Fibroblast of lung (primary cell): ENCODE results near the gene RNF220. TPM values are rescaled to one million over a fixed set of nuclear protein-coding genes. Genes with fewer than 3 reads are reported as not detected.

Experiments
- DNase-seq, 2 donors: peaks; one replicate each; pipeline versions ENCODE4 v3.0.0 to v3.0.0-alpha.2; 2010; ENCODE audit warnings: low read depth in 2 of 2
- H2AFZ ChIP-seq: 2 replicates; pipeline ENCODE4 v1.5.1; 2012; ENCODE audit warnings: low read length, control low read depth, inconsistent platforms
- H3K27ac ChIP-seq: 2 replicates; pipeline ENCODE4 v1.5.1; 2011; ENCODE audit warnings: low read length, control low read depth; ENCODE audit not compliant: insufficient read depth
- H3K27me3 ChIP-seq: 2 replicates; pipeline ENCODE4 v1.5.1; 2011; ENCODE audit warnings: mild to moderate bottlenecking, low read length; ENCODE audit not compliant: control insufficient read depth, insufficient read depth
- H3K36me3 ChIP-seq: 2 replicates; pipeline ENCODE4 v1.5.1; 2011; ENCODE audit warnings: low read length; ENCODE audit not compliant: control insufficient read depth, insufficient read depth
- H3K4me1 ChIP-seq: 2 replicates; pipeline ENCODE4 v1.5.1; 2011; ENCODE audit warnings: low read length; ENCODE audit not compliant: control insufficient read depth, insufficient read depth; ENCODE audit errors: extremely low read depth
- H3K4me2 ChIP-seq: 2 replicates; pipeline ENCODE4 v1.5.1; 2011; ENCODE audit warnings: low read length, control low read depth; ENCODE audit not compliant: insufficient read depth; ENCODE audit errors: extremely low read depth
- H3K4me3 ChIP-seq, 4 experiments: fragments of 200-600 bp in 1 of 4; sonication (generic) in 1 of 4; replicated peaks in 1 of 4; 2 replicates each; pipeline ENCODE4 v1.5.1; 2011 to 2016; ENCODE audit warnings: low read length in 4 of 4, low read depth in 3 of 4, mild to moderate bottlenecking in 3 of 4, control low read depth in 2 of 4, inconsistent platforms in 1 of 4, mixed read lengths in 1 of 4; ENCODE audit not compliant: insufficient read depth in 1 of 4; ENCODE audit errors: control extremely low read depth in 1 of 4
- H3K79me2 ChIP-seq: 2 replicates; pipeline ENCODE4 v1.5.1; 2012; ENCODE audit warnings: mild to moderate bottlenecking, low read length, inconsistent platforms; ENCODE audit not compliant: control insufficient read depth, insufficient read depth
- H3K9ac ChIP-seq: 2 replicates; pipeline ENCODE4 v1.5.1; 2011; ENCODE audit warnings: mild to moderate bottlenecking, low read length, control low read depth; ENCODE audit not compliant: insufficient read depth
- H3K9me3 ChIP-seq: 2 replicates; pipeline ENCODE4 v1.5.1; 2012; ENCODE audit warnings: low read depth, low read length; ENCODE audit not compliant: control insufficient read depth, insufficient read depth
- H4K20me1 ChIP-seq: 2 replicates; pipeline ENCODE4 v1.5.1; 2011; ENCODE audit warnings: low read length; ENCODE audit not compliant: control insufficient read depth, insufficient read depth; ENCODE audit errors: extremely low read depth
- CTCF ChIP-seq, 2 donors: IDR thresholded peaks in 1 of 2; conservative IDR thresholded peaks in 1 of 2; 1 replicate in 1 of 2; 2 replicates in 1 of 2; pipeline ENCODE4 v1.5.1; 2011 to 2012; ENCODE audit warnings: low read length in 2 of 2, control low read depth in 1 of 2, inconsistent platforms in 1 of 2, low read depth in 1 of 2, mild to moderate bottlenecking in 1 of 2
- EZH2 ChIP-seq: IDR thresholded peaks from 2 replicates; pipeline ENCODE4 v1.5.1; 2012; ENCODE audit warnings: low read length, control low read depth, mild to moderate bottlenecking; ENCODE audit errors: missing control alignments
- polyA plus RNA-seq, 2 donors: library from polyadenylated mRNA; depleted of rRNA in 1 of 2; stranded (reverse) in 1 of 2; unstranded in 1 of 2; fragments of >200 nt; gene quantifications; 2 replicates each; pipeline ENCODE4 v1.2.1, GENCODE V29; 2011 to 2012; ENCODE audit warnings: missing spikeins in 1 of 2
- total RNA-seq: library from RNA; depleted of rRNA; stranded (reverse); fragments of >200 nt; gene quantifications from 2 replicates; pipeline ENCODE4 v1.2.1, GENCODE V29; 2014

RNF220 gene
- total and polyA plus RNA-seq, 2 donors (not counting 1 experiment from before 2014, with no cell fraction given) = 42.3 to 52.0 TPM

GRCh38 chr1:44534771-44535170 lies 129.7 kb downstream of the RNF220 start:
- H3K36me3 ChIP-seq = no peaks in the 10 kb centered on the region
- H3K27me3 ChIP-seq = peaks cover 4% of the 10 kb centered on the region
- H3K27ac ChIP-seq = no peak overlapping the region
- no peaks in the 10 kb centered on the region for H3K9me3 ChIP-seq
- no peaks in the 10 kb centered on the region for H3K4me1 ChIP-seq
- H3K9ac ChIP-seq = no peak overlapping the region
- no peaks in the 10 kb centered on the region for H4K20me1 ChIP-seq
- no peak for TF ChIP-seq CTCF (conservative IDR thresholded peaks at IDR 0.05 in 1 of 2, IDR thresholded peaks at IDR 0.05 in 1 of 2; ENCODE audit: low read depth in 1 of 2, low read length in 2 of 2)
- TF ChIP-seq EZH2 = no peak
- no peak overlapping the region for H2AFZ ChIP-seq
- H3K4me2 ChIP-seq = no peak overlapping the region
- no peak overlapping the region for H3K4me3 ChIP-seq
- DNase-seq = no peak
- H3K79me2 ChIP-seq = no peaks in the 10 kb centered on the region

DNA sequence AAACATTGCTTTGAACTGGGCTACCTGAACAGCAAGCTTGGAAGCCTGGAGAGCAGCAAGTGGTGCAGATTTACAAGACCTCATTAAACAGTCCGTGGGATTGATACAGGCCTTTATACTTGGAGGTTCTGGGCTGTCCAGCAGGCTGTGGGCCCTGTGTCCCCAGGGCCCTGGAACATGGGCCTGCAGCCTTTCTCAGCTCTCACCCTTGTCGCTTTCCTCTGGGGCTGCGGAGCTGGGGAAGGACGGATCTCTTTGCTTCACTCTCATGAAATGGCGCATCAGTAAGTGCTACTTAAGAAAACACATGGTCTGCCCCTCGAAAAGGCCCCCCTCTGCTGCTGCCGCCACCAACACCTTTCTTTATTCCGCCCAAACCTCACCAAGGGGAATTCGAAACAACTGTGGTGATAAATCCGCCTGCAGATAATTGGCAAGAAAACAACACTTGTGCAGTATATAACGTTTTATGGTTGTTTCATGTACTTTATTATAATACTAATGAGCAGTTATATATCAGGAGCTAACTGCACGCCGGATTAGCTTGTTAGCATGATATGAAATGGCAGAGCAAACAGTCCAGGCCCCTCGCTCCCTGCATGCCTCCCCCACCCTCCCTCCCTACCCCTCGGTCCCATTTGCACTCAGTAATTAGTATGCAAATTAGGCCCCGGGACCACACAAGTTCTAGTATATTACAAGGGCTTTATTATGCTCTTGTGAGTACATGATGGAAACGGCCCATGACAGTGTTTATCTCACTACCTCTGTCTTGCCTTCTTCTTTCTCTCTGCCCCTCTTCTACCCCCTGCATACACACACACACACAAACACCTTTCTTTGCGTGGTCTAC lies 131.5 kb downstream of the RNF220 start:
- TF ChIP-seq EZH2 (no peak), CTCF (conservative IDR thresholded peaks at IDR 0.05 in 1 of 2, IDR thresholded peaks at IDR 0.05 in 1 of 2; ENCODE audit: low read depth in 1 of 2, low read length in 2 of 2) (no peak)
- H3K9ac ChIP-seq = no peak overlapping the region
- no peaks in the 10 kb centered on the region for H4K20me1 ChIP-seq
- H3K4me3 ChIP-seq = no peak overlapping the region
- H3K27me3 ChIP-seq = peaks cover 8% of the 10 kb centered on the region
- H3K9me3 ChIP-seq = no peaks in the 10 kb centered on the region
- H3K4me1 ChIP-seq = no peaks in the 10 kb centered on the region
- no peak overlapping the region for H3K4me2 ChIP-seq
- no peak overlapping the region for H2AFZ ChIP-seq
- H3K36me3 ChIP-seq = no peaks in the 10 kb centered on the region
- no peaks in the 10 kb centered on the region for H3K79me2 ChIP-seq
- no peak overlapping the region for H3K27ac ChIP-seq
- DNase-seq = no peak

GRCh38 chr1:44537538-44537937 lies 132.5 kb downstream of the RNF220 start:
- Histone ChIP-seq H3K36me3 (no peaks in the 10 kb centered on the region), H3K4me1 (no peaks in the 10 kb centered on the region), H3K27ac (no peak overlapping the region), H3K9ac (no peak overlapping the region), H3K4me2 (no peak overlapping the region), H3K27me3 (peaks cover 15% of the 10 kb centered on the region), H3K9me3 (no peaks in the 10 kb centered on the region), H2AFZ (no peak overlapping the region), H4K20me1 (no peaks in the 10 kb centered on the region), H3K4me3 (no peak overlapping the region), H3K79me2 (no peaks in the 10 kb centered on the region)
- no peak for DNase-seq
- TF ChIP-seq CTCF (conservative IDR thresholded peaks at IDR 0.05 in 1 of 2, IDR thresholded peaks at IDR 0.05 in 1 of 2; ENCODE audit: low read depth in 1 of 2, low read length in 2 of 2) (no peak), EZH2 (no peak)
